Fibroblast of peridontal ligament (primary cell): Measurements from ENCODE around the gene TNFRSF19.

Experiments
- DNase-seq: peaks from one replicate; pipeline ENCODE4 v3.0.0-alpha.2; 2010; ENCODE audit errors: extremely low read depth

Gene TNFRSF19

GRCh38 chr13:23628250-23628649 is 58.0 kb downstream of the TNFRSF19 start:
- no peak for DNase-seq

- peak; percentile 37 for DNase-seq
These were observed 58.8 kb downstream of the TNFRSF19 start for GRCh38 chr13:23628765-23629565.

- no peak for DNase-seq
These were observed 59.5 kb downstream of the TNFRSF19 start for GRCh38 chr13:23629566-23630272.

- DNase-seq, result no peak
These were observed 60.3 kb downstream of the TNFRSF19 start for GRCh38 chr13:23630349-23631093.

- no peak for DNase-seq
These were observed 61.3 kb downstream of the TNFRSF19 start for GRCh38 chr13:23631311-23632047.

- no peak for DNase-seq
These were observed 61.9 kb downstream of the TNFRSF19 start for GRCh38 chr13:23632048-23632582.

- no peak for DNase-seq
These were observed 62.5 kb downstream of the TNFRSF19 start for GRCh38 chr13:23632741-23633140.

- no peak for DNase-seq
These were observed 64.7 kb downstream of the TNFRSF19 start for GRCh38 chr13:23634897-23635296.

GRCh38 chr13:23636360-23636759 is 66.1 kb downstream of the TNFRSF19 start:
- DNase-seq, result no peak

- peak; percentile 40 for DNase-seq
These were observed 67.6 kb downstream of the TNFRSF19 start for GRCh38 chr13:23637829-23638228.

- DNase-seq, result no peak
These were observed 69.5 kb downstream of the TNFRSF19 start for GRCh38 chr13:23639674-23640073.

- DNase-seq, result no peak
These were observed 71.9 kb downstream of the TNFRSF19 start for GRCh38 chr13:23642110-23642509.

GRCh38 chr13:23643338-23644125 is 73.3 kb downstream of the TNFRSF19 start:
- no peak for DNase-seq

- DNase-seq, result peak; percentile 35
These were observed 73.9 kb downstream of the TNFRSF19 start for GRCh38 chr13:23644126-23644419.

GRCh38 chr13:23644527-23645138 is 74.4 kb downstream of the TNFRSF19 start:
- peak; percentile 66 for DNase-seq

GRCh38 chr13:23645851-23646250 is 75.6 kb downstream of the TNFRSF19 start:
- no peak for DNase-seq

GRCh38 chr13:23651439-23651838 is 81.2 kb downstream of the TNFRSF19 start:
- no peak for DNase-seq

- DNase-seq, result no peak
These were observed 81.7 kb downstream of the TNFRSF19 start for GRCh38 chr13:23651887-23652286.

- no peak for DNase-seq
These were observed 82.9 kb downstream of the TNFRSF19 start for GRCh38 chr13:23652909-23653726.
